OCI-LY3 (cell line): ENCODE measurements around the gene PLXNB3.

ENCODE experiments used
- H2AFZ ChIP-seq: fragments of 200-600, 300-600 bp; shearing (Covaris generic); 2 replicates; pipeline ENCODE4 v1.6.0; 2014; ENCODE audit warnings: antibody characterized with exemption, low read depth, low read length
- H3K27ac ChIP-seq: fragments of 200-600, 300-600 bp; sonication (generic); 2 replicates; pipeline ENCODE4 v1.5.1; 2014; ENCODE audit warnings: mild to moderate bottlenecking, low read length, moderate library complexity, mixed read lengths
- H3K27me3 ChIP-seq: fragments of 200-600, 300-600 bp; sonication (generic); 2 replicates; pipeline ENCODE4 v1.6.1; 2014; ENCODE audit warnings: low read depth, low read length, mixed read lengths
- H3K36me3 ChIP-seq: fragments of 200-600, 300-600 bp; sonication (generic); replicated peaks from 2 replicates; pipeline ENCODE3; 2014; ENCODE audit warnings: low read depth, low read length, mixed read lengths
- H3K4me1 ChIP-seq: fragments of 300-600, 200-600 bp; sonication (generic); 2 replicates; pipeline ENCODE4 v1.6.1; 2014; ENCODE audit warnings: low read length, mixed read lengths
- H3K4me2 ChIP-seq: fragments of 200-600, 300-600 bp; sonication (generic); 2 replicates; pipeline ENCODE4 v1.6.1; 2014; ENCODE audit warnings: low read length, mixed read lengths
- H3K4me3 ChIP-seq: fragments of 300-600, 200-600 bp; sonication (generic); 2 replicates; pipeline ENCODE4 v1.5.1; 2014; ENCODE audit warnings: antibody characterized with exemption, mild to moderate bottlenecking, low read length, moderate library complexity
- H3K79me2 ChIP-seq: fragments of 300-600, 200-600 bp; shearing (Covaris generic); 2 replicates; pipeline ENCODE4 v1.6.1; 2014; ENCODE audit warnings: mild to moderate bottlenecking, low read length, mixed read lengths
- H3K9ac ChIP-seq: fragments of 300-600, 200-600 bp; shearing (Covaris generic); 2 replicates; pipeline ENCODE4 v1.6.0; 2014; ENCODE audit warnings: mild to moderate bottlenecking, low read length, moderate library complexity
- H3K9me3 ChIP-seq: fragments of 200-600, 300-600 bp; shearing (Covaris generic); 2 replicates; pipeline ENCODE4 v1.6.1; 2014; ENCODE audit warnings: low read length, mixed read lengths; ENCODE audit not compliant: insufficient read depth
- H4K20me1 ChIP-seq: fragments of 200-600, 300-600 bp; sonication (generic); 2 replicates; pipeline ENCODE4 v1.6.1; 2016; ENCODE audit warnings: low read length, mixed read lengths; ENCODE audit not compliant: insufficient read depth
- EZH2phosphoT487 ChIP-seq: fragments of 200-600 bp; shearing (Covaris generic); IDR thresholded peaks from 2 replicates; pipeline ENCODE4 v1.6.1; 2018; ENCODE audit warnings: antibody characterized with exemption, mixed run types, low read depth
- TF ChIP-seq, protein P1 (sequence below): fragments of 200-600, 300-600 bp; sonication (generic); IDR thresholded peaks from 2 replicates; pipeline ENCODE4 v1.5.1; 2014; ENCODE audit warnings: antibody characterized with exemption, low read length, low read depth

PLXNB3 gene

DNA sequence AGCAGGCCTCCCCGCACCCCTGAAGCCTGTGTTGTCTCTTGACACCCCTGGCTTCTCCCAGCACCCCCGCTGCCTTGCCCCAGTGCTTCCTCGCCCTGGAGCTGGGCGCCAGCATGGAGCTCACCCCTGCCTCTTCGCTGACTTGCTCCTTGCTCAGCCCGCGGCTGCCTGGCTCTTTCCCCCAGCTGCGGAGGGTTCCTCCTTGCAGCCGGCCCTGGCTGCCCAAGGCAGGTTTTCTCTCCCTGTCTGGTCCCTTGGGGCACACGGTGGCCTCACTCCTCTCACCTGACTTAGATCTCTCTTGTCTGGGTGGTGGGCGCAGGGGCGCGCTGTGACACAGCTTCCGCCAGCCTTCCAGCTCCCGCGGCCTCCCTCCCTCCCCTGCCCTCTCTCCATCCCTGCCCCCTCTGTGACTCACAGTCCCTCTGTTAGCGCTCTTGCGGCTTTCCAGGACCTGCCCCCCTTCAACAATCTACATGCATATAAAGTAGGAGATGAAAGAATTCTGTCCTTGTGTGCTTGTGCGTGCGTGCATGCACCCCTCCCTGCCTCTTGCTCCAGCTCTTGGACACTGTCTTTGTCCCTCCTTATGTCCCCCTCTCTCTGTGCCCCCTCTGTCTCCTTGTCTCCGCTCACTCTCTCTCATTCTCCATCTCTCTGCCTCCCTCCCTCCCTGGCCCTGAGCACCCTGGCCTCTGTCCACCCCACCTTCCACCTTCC, 2.2 kb downstream of the PLXNB3 start:
- Histone ChIP-seq H3K9ac (peak overlapping the region; percentile 30; the same call in 1 of the 2 replicates), H3K4me1 (peaks cover 13% of the 10 kb centered on the region; the same call in 1 of the 2 replicates), H3K9me3 (no peaks in the 10 kb centered on the region), H3K79me2 (no peaks in the 10 kb centered on the region), H4K20me1 (no peaks in the 10 kb centered on the region), H2AFZ (no peak overlapping the region), H3K4me2 (peak overlapping the region; percentile 56), H3K27ac (no peak overlapping the region), H3K4me3 (peak overlapping the region; percentile 46), H3K36me3 (no peaks in the 10 kb centered on the region), H3K27me3 (no peaks in the 10 kb centered on the region)
- no peak for TF ChIP-seq EZH2phosphoT487
- TF ChIP-seq, protein P1, sequence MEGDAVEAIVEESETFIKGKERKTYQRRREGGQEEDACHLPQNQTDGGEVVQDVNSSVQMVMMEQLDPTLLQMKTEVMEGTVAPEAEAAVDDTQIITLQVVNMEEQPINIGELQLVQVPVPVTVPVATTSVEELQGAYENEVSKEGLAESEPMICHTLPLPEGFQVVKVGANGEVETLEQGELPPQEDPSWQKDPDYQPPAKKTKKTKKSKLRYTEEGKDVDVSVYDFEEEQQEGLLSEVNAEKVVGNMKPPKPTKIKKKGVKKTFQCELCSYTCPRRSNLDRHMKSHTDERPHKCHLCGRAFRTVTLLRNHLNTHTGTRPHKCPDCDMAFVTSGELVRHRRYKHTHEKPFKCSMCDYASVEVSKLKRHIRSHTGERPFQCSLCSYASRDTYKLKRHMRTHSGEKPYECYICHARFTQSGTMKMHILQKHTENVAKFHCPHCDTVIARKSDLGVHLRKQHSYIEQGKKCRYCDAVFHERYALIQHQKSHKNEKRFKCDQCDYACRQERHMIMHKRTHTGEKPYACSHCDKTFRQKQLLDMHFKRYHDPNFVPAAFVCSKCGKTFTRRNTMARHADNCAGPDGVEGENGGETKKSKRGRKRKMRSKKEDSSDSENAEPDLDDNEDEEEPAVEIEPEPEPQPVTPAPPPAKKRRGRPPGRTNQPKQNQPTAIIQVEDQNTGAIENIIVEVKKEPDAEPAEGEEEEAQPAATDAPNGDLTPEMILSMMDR: no peak

DNA sequence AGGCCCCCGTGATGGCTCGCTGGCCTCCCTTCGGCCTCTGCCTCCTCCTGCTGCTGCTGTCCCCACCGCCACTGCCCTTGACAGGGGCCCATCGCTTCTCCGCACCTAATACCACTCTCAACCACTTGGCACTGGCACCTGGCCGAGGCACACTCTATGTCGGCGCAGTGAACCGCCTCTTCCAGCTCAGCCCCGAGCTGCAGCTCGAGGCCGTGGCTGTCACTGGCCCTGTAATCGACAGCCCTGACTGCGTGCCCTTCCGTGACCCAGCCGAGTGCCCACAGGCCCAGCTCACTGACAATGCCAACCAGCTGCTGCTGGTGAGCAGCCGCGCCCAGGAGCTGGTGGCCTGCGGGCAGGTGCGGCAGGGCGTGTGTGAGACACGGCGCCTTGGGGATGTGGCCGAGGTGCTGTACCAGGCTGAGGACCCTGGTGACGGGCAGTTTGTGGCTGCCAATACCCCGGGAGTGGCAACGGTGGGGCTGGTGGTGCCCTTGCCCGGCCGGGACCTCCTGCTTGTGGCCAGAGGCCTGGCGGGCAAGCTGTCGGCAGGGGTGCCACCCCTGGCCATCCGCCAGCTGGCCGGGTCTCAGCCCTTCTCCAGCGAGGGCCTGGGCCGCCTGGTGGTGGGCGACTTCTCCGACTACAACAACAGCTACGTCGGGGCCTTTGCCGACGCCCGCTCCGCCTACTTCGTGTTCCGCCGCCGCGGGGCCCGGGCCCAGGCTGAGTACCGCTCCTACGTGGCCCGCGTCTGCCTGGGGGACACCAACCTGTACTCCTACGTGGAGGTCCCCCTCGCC, 3.0 kb downstream of the PLXNB3 start:
- no peak overlapping the region for H3K27ac ChIP-seq
- TF ChIP-seq, protein P1: no peak
- TF ChIP-seq EZH2phosphoT487: no peak
- H2AFZ ChIP-seq: no peak overlapping the region
- no peaks in the 10 kb centered on the region for H4K20me1 ChIP-seq
- H3K27me3 ChIP-seq: no peaks in the 10 kb centered on the region
- no peaks in the 10 kb centered on the region for H3K36me3 ChIP-seq
- H3K9me3 ChIP-seq: no peaks in the 10 kb centered on the region
- no peaks in the 10 kb centered on the region for H3K79me2 ChIP-seq
- H3K4me3 ChIP-seq: no peak overlapping the region
- H3K9ac ChIP-seq: no peak overlapping the region
- no peak overlapping the region for H3K4me2 ChIP-seq
- H3K4me1 ChIP-seq: peaks cover 13% of the 10 kb centered on the region; the same call in 1 of the 2 replicates

GRCh38 chrX:153767674-153768055, 3.6 kb downstream of the PLXNB3 start:
- no peaks in the 10 kb centered on the region for H3K9me3 ChIP-seq
- H4K20me1 ChIP-seq: no peaks in the 10 kb centered on the region
- no peak overlapping the region for H3K9ac ChIP-seq
- H3K27ac ChIP-seq: no peak overlapping the region
- H3K4me3 ChIP-seq: no peak overlapping the region
- TF ChIP-seq, protein P1: no peak
- TF ChIP-seq EZH2phosphoT487: no peak
- no peaks in the 10 kb centered on the region for H3K79me2 ChIP-seq
- H2AFZ ChIP-seq: no peak overlapping the region
- H3K27me3 ChIP-seq: no peaks in the 10 kb centered on the region
- H3K4me2 ChIP-seq: no peak overlapping the region
- peaks cover 13% of the 10 kb centered on the region; the same call in 1 of the 2 replicates for H3K4me1 ChIP-seq
- no peaks in the 10 kb centered on the region for H3K36me3 ChIP-seq
